ENCODE data around the gene PCK1. TPM values are rescaled to one million over a fixed set of nuclear protein-coding genes. Genes with fewer than 3 reads are reported as not detected.

Gene PCK1
- total RNA-seq, 2 donors from 2014 or later = 0.57 to 0.93 TPM

- intact Hi-C loops (cut with DNase I) = loop anchor here in 1 of 2 donors (5.0 to 10.0 kb wide), 2 partner anchors 198 to 445 kb away; no protein-coding TSS in a partner anchor
- no peak for DNase-seq (ENCODE audit: low spot score)
Observed at GRCh38 chr20:57582432-57583288, 21.8 kb downstream of the PCK1 start.

- DNase-seq (ENCODE audit: low spot score) = no peak
- intact Hi-C loops (cut with DNase I) = loop anchor here in 1 of 2 donors (5.0 to 10.0 kb wide), 2 partner anchors 199 to 446 kb away; no protein-coding TSS in a partner anchor
Observed at GRCh38 chr20:57583289-57584257, 22.7 kb downstream of the PCK1 start.

GRCh38 chr20:57584768-57585461 lies 24.0 kb downstream of the PCK1 start:
- intact Hi-C loops (cut with DNase I) = loop anchor here (5.0 to 10.0 kb wide), 3 partner anchors 58 to 448 kb away; partner anchors contain the start of gene CTCFL (in 1 of the 2)
- no peak for DNase-seq (ENCODE audit: low spot score)

- DNase-seq (ENCODE audit: low spot score) = no peak
- intact Hi-C loops (cut with DNase I) = loop anchor here (5.0 to 10.0 kb wide), 2 partner anchors 58 to 201 kb away; partner anchors contain the start of gene CTCFL (in 1 of the 2)
Observed at GRCh38 chr20:57585466-57586213, 24.7 kb downstream of the PCK1 start.

GRCh38 chr20:57586370-57586793 lies 25.5 kb downstream of the PCK1 start:
- intact Hi-C loops (cut with DNase I) = loop anchor here (5.0 to 10.0 kb wide), 2 partner anchors 59 to 202 kb away; partner anchors contain the start of gene CTCFL (in 1 of the 2)
- DNase-seq (ENCODE audit: low spot score) = no peak

- DNase-seq (ENCODE audit: low spot score) = no peak
- intact Hi-C loops (cut with DNase I) = loop anchor here (5.0 to 10.0 kb wide), 2 partner anchors 60 to 202 kb away; partner anchors contain the start of gene CTCFL (in 1 of the 2)
Observed at GRCh38 chr20:57586943-57587277, 26.0 kb downstream of the PCK1 start.

- DNase-seq (ENCODE audit: low spot score) = no peak
- intact Hi-C loops (cut with DNase I) = loop anchor here (5.0 to 10.0 kb wide), 2 partner anchors 60 to 203 kb away; partner anchors contain the start of gene CTCFL (in 1 of the 2)
Observed at GRCh38 chr20:57587278-57587988, 26.5 kb downstream of the PCK1 start.

GRCh38 chr20:57587989-57588377 lies 27.1 kb downstream of the PCK1 start:
- DNase-seq (ENCODE audit: low spot score) = no peak
- intact Hi-C loops (cut with DNase I) = loop anchor here (5.0 to 10.0 kb wide), 2 partner anchors 61 to 203 kb away; partner anchors contain the start of gene CTCFL (in 1 of the 2)

GRCh38 chr20:57588596-57588995 lies 27.7 kb downstream of the PCK1 start:
- no peak for DNase-seq (ENCODE audit: low spot score)

GRCh38 chr20:57589123-57589727 lies 28.3 kb downstream of the PCK1 start:
- DNase-seq (ENCODE audit: low spot score) = no peak
- intact Hi-C loops (cut with DNase I) = loop anchor here (5.0 to 10.0 kb wide), 2 partner anchors 62 to 204 kb away; partner anchors contain the start of gene CTCFL (in 1 of the 2)

More at GRCh38 chr20:57588596-57588995, 27.7 kb downstream of the PCK1 start:
- intact Hi-C loops (cut with DNase I) = loop anchor here (5.0 to 10.0 kb wide), 2 partner anchors 61 to 204 kb away; partner anchors contain the start of gene CTCFL (in 1 of the 2)

GRCh38 chr20:57589728-57590484 lies 29.0 kb downstream of the PCK1 start:
- DNase-seq (ENCODE audit: low spot score) = no peak
- intact Hi-C loops (cut with DNase I) = loop anchor here (5.0 to 10.0 kb wide), 3 partner anchors 63 to 205 kb away; partner anchors contain the start of gene CTCFL (in 1 of the 2)

GRCh38 chr20:57590485-57591288 lies 29.8 kb downstream of the PCK1 start:
- no peak for DNase-seq (ENCODE audit: low spot score)
- intact Hi-C loops (cut with DNase I) = loop anchor here (5.0 to 10.0 kb wide), 2 partner anchors 73 to 206 kb away; no protein-coding TSS in a partner anchor

- intact Hi-C loops (cut with DNase I) = loop anchor here (2.0 to 10.0 kb wide), 3 partner anchors 74 to 207 kb away; no protein-coding TSS in a partner anchor
- DNase-seq (ENCODE audit: low spot score) = no peak
Observed at GRCh38 chr20:57591289-57592229, 30.6 kb downstream of the PCK1 start.

Data from posterior vena cava (tissue), 2 donors.